Adrenal gland (tissue), 5 donors: ENCODE results near the gene MTUS2.

Source experiments
- POLR2A ChIP-seq, 2 donors: fragments of 450-650 bp; IDR thresholded peaks; one replicate each; pipeline ENCODE4 v1.6.1; 2017; ENCODE audit warnings: antibody characterized with exemption in 2 of 2, mild to moderate bottlenecking in 2 of 2, moderate library complexity in 1 of 2
- TF ChIP-seq, protein P1 (sequence below), 6 experiments: fragments of 450-650 bp in 4 of 6; fragments of 200-600 bp in 2 of 6; sonication (generic) in 1 of 6; IDR thresholded peaks; 1 replicate in 5 of 6; 2 replicates in 1 of 6; pipeline versions ENCODE4 v1.5.1 to v1.8.0; 2016 to 2021; ENCODE audit warnings: antibody characterized with exemption in 6 of 6, mild to moderate bottlenecking in 2 of 6, moderate library complexity in 1 of 6
- donor health status: DM: no; HTN: no; CAD: no.

DNA sequence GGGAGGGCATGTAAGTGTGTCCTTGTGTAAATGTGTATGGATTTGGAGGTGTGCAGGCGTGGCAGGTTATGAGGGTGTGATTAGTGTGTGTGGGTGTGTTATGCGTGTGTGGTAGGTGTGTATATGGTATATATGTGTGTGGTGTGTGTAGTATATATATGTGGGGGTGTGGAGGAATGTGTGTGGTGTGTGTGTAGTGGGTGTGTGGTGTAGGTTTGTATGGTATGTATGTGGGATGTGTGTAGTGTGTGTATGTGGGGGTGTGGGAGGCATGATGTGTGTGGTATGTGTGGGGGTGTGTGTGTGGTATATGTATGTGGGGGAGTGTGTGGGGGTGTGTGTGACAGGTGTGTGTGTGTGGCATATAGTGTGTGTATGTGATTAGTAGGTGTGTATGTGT, 671.1 kb downstream of the MTUS2 start:
- TF ChIP-seq, protein P1, sequence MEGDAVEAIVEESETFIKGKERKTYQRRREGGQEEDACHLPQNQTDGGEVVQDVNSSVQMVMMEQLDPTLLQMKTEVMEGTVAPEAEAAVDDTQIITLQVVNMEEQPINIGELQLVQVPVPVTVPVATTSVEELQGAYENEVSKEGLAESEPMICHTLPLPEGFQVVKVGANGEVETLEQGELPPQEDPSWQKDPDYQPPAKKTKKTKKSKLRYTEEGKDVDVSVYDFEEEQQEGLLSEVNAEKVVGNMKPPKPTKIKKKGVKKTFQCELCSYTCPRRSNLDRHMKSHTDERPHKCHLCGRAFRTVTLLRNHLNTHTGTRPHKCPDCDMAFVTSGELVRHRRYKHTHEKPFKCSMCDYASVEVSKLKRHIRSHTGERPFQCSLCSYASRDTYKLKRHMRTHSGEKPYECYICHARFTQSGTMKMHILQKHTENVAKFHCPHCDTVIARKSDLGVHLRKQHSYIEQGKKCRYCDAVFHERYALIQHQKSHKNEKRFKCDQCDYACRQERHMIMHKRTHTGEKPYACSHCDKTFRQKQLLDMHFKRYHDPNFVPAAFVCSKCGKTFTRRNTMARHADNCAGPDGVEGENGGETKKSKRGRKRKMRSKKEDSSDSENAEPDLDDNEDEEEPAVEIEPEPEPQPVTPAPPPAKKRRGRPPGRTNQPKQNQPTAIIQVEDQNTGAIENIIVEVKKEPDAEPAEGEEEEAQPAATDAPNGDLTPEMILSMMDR (IDR thresholded peaks at IDR 0.05) = no peak
- TF ChIP-seq POLR2A (IDR thresholded peaks at IDR 0.05) = no peak
